Right lung (tissue), 5 donors: ENCODE measurements around the gene PLXNC1. TPM values are rescaled to one million over a fixed set of nuclear protein-coding genes. Genes with fewer than 3 reads are reported as not detected.

Source experiments
- DNase-seq, 2 donors: peaks; one replicate each; pipeline ENCODE4 v3.0.0-alpha.2; 2013
- polyA plus RNA-seq, 5 donors: library from polyadenylated mRNA; unstranded; fragments of 120-200 nt; gene quantifications; one replicate each; pipeline versions ENCODE4 v1.2.1 to v1.2.3, GENCODE V29; 2013; ENCODE audit warnings: inconsistent platforms in 1 of 5, low replicate concordance in 1 of 5; ENCODE audit not compliant: insufficient read length in 5 of 5, insufficient read depth in 1 of 5

PLXNC1 gene
- polyA plus RNA-seq, 5 donors, result 8.1 to 11.7 (median 10.0) TPM

- DNase-seq, result no peak
Measured at GRCh38 chr12:94157981-94158411, 9.6 kb downstream of the PLXNC1 start.

- DNase-seq, result no peak
Measured at GRCh38 chr12:94158666-94159065, 10.3 kb downstream of the PLXNC1 start.

DNA sequence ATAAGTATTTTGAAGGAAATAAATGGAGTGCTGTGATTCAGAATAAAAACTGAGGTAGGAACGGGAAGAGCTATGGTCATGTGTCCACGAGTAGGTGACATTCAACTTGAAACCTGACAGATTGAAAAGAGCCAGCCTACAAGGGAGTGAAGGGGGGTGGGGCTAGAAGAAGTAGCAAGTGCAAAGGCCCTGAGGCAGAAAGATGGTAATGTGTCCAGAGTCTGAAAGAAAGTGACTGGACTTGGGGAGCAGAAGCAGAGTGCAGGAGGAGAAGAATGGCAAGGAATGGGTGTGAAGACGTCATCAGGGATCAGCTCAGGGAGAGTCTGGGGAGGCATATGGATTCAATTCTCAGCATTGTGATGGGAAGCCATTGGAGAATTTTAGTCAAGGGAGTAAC is 13.7 kb downstream of the PLXNC1 start:
- DNase-seq, result no peak

DNA sequence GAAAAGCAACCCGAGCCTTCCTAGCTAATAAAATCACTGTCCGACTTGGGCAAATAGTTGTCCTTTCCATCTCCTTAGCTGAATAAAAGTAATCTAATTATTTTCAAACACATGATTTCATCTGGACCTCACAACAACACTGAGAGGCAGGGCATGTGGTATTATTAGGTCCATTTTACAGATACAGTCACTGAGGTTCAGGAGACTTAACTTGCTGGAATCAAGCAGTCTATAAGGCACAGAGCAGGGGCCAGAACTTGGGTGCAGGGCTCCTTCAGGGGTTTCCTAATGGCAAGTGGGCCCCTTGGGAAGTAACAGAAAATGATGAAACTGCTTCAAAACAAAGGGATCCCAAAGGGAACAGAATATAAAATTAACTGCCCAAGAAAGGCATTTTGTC is 15.5 kb downstream of the PLXNC1 start:
- no peak for DNase-seq

GRCh38 chr12:94165138-94165537 is 16.8 kb downstream of the PLXNC1 start:
- no peak for DNase-seq

GRCh38 chr12:94165670-94166364 is 17.4 kb downstream of the PLXNC1 start:
- DNase-seq, result no peak

DNA sequence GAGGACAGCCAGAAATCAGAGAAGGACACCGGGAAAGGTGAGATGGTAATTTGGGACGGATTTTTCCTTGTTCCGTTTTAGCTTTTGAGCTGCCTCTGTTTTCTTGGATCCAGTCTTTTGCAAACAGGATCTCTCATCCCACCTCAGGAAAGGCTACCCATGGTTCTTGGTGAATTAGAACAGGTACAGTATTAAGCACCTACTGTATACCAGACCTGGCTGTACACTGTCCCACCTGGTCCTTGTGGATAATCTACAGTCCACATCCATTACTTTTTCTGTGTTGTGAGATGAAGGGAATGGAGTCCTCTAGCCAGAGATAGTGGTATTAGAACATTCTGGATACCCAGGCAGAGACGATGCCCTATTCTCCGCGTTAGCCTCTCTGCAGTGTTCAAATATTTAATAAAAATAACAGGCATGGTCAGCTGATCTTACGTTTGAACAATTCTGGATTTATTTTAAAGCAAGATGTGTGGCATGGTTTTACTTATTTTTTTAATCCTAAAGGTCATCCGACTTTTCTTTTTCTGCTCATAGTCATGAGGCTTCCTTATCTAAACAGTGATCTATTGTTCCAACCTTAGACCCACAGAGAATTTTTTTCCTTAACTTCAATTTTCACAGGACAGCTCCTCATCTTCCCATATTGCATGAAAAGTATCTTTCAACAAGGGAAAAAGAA is 18.8 kb downstream of the PLXNC1 start:
- DNase-seq, result no peak

DNA sequence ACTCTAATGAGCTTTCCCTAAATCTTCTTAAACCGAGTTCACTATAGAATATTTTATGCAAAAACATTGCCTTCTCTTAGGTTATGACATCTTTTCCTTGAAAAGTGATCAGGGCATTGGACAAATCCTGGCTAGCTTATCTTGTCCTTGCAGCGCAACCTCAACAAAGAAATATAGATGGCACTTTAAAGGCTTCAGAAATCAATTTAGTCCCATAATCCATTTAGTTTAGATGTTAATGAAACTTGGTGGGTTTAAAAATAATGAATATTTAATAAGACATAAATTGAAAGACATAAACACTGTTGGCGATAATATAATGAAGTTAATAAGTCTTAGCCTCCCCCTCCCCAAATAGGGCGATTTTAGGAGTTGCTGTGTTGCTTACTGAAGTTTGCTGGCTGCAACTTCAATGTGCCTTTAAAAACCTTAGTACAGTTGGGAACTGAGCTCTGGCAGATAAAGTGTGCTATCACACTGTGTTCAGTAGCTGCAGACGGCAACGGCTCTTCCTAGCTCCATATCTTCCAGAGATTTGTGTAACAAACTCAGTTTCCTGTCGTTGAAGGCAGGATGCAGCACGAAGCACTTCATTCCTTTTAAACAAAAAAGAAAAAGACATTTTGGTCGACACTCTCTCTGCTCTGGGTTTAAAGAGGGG is 19.5 kb downstream of the PLXNC1 start:
- DNase-seq, result no peak

- DNase-seq, result no peak
Measured at GRCh38 chr12:94169495-94169894, 21.1 kb downstream of the PLXNC1 start.

DNA sequence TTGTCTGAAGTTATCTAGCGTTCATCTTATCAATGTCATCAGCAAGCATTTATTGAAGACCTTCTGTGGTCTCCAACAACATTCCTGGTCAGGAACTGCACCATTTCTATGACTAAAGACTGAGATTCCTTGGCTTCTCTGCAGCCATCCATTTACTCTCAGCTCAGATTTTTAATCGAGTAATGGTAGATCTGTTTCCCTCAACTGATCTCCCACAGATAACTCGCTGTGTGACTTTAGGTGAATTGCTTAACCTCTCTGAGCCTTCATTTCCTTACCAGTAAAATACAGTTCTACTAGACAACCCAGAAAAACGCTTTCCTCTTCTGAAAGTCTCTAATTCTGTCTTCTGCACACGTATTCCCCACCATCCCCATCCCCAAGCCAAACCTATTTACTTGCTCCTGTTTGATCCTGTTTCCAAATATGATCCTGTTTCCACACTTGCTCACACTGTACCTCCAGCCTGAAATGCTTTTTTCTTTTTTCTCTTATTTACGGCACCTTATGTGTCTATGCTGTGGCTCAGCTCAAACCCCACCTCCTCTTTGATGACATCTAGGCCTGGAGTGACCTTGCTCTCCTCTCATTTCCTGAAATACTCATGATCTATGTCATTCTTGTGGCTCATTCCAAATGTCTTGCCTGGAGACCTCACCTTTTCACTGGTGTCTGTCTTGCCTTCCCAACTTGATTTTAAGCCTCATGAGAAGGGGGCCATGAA is 21.8 kb downstream of the PLXNC1 start:
- DNase-seq, result no peak

DNA sequence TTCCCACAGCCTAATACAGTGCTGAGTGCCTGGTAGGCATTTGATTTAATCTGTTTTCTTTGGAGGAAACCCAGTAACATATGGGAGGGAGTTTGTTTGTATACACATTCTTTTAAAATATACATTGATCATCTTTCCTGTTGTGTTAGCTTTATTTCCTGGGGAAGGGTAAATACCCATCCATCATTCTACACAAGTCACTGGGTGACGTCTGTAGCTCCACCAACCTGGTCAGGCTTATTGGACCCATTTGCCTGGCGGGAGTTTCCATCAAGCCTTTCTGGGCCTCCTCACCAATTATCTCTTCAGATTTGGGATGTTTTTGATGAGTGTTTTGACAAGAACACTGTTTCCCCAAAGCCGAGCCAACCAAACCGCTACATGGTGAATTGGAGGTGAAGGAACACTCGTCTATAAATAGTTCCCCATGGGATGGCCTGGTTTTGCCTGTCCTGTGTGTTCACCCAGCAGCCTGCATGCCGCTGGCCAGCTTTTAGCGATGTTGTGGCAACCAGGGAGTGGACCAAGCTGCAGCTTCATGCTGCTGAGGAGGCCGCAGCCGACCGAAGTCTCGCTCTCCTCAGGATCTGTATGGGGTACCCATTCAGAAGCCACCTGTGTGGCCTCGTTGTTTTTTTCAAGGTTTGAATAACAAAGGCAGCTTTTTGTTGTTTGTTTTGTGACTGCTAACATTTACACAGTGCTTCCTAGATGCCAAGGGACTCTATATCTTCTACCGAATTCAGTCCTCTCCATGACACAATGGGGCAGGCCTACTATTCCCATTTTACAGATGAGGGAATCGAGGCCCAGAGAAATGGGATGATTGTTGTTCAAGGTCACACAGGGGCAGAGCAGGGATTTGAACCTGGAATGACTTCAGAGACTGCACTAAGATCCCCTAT is 22.6 kb downstream of the PLXNC1 start:
- DNase-seq, result no peak

DNA sequence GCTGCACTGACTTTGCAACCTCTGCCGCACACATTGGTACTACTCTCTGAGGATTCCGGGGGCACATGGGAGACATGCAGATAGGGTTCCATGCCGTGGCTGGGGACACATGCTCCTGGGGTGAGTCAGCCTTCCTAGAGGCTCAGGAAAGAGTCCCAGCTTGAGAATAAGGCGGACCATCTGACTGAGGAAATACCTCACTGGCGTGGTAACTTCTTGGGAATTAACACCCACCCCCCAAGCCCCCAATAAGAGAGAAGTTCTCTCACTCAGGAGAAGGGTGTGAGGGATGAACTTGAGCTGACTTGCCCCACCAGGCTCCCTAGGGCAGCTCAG is 23.2 kb downstream of the PLXNC1 start:
- no peak for DNase-seq

DNA sequence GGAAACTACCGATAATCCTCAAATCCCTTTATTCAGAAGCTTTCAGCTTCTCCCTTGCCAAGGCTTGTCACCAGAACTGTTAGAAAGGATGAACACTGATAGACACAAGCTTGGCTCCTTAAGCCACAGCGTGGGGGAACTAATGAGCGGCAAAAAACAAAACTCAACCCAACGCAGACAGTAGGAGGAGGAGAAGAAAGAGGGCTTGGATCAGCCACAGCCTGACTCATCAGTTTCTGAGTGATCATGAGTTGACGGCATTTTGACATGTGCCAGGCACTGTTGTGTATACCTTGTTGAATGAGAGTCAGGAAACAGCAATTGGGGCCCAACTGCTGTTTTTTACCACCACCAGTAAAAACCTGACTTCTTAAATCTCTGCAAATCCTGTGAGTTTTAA is 23.7 kb downstream of the PLXNC1 start:
- no peak for DNase-seq

DNA sequence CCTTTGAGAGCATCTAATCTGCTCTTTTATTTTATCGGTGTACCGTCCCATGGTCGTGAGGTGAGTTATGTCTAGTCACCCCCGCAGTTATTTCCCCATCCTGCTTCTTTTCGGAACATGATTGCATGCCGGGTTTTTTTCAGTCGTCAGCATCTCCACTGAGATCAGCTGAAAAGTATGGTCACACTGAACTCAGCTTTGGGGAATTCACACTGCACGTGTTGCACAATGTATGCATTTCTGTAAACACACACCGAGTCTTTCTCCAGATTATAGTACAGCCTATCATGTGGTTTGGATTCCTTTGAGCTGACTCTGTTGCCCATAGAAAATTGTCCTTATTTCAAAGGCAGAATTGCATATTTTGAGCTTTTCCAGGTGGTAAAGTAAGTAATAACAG is 24.6 kb downstream of the PLXNC1 start:
- DNase-seq, result peak in 1 of 2 donors; percentile 26

GRCh38 chr12:94173660-94174265 is 25.4 kb downstream of the PLXNC1 start:
- DNase-seq, result no peak

GRCh38 chr12:94174576-94174975 is 26.2 kb downstream of the PLXNC1 start:
- DNase-seq, result no peak

GRCh38 chr12:94175763-94176668 is 27.6 kb downstream of the PLXNC1 start:
- DNase-seq, result no peak

DNA sequence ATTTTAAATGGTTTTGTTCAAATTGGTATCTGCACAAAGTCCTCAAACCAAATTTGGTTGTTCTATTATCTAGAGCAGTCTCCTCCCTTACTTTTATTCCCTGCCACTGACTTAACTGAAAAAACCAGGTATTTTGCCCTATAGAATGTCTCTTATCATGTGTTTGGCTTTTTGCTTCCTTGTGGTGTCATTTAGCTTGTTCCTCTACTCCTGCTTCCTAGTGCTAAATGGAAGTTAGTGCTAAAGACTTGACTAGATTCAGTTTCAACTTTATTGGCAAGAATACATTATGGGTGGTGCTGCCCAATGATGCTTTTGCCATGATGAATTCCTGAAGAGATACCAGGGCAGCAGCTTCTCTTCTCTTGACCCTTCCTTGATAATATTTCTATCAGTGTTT is 29.7 kb downstream of the PLXNC1 start:
- DNase-seq, result no peak

DNA sequence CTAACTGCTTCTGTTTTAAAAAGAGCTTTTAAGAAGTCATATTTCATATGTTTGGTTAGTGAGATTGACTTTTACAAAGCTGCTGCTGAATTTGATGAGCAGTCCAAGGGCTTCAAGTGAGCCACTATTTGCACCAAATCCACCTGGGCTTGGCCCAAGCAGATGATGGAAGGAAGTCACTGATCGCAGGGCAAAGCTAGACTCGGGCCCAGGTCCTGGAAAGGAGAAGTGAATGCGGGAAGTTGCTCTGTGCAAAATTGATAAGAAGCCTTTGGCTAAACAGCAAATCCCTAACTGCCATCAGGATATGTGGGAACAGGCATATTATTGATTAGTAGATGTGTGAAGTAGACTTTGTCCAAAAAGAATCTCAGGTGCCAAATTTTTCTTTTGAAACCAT is 30.5 kb downstream of the PLXNC1 start:
- no peak for DNase-seq

GRCh38 chr12:94179723-94180122 is 31.3 kb downstream of the PLXNC1 start:
- no peak for DNase-seq
